HG02610 (cell line): Measurements from ENCODE around the gene DBX2.
"Not testable (repeated sequence)": the region's sequence is repeated elsewhere in the genome, so short reads cannot be mapped to it uniquely, and the experiment has no call there.

Source experiments
- ATAC-seq: cut with Tn5 transposase; IDR thresholded peaks from one replicate; pipeline ENCODE4 v1.9.1; 2021; ENCODE audit warnings: mild to moderate bottlenecking, moderate library complexity; ENCODE audit not compliant: unreplicated experiment

The DBX2 gene

GRCh38 chr12:45012749-45013148 lies 38.1 kb downstream of the DBX2 start:
- ATAC-seq = no peak

- ATAC-seq = no peak
Observed at GRCh38 chr12:45010059-45010458, 40.8 kb downstream of the DBX2 start.

DNA sequence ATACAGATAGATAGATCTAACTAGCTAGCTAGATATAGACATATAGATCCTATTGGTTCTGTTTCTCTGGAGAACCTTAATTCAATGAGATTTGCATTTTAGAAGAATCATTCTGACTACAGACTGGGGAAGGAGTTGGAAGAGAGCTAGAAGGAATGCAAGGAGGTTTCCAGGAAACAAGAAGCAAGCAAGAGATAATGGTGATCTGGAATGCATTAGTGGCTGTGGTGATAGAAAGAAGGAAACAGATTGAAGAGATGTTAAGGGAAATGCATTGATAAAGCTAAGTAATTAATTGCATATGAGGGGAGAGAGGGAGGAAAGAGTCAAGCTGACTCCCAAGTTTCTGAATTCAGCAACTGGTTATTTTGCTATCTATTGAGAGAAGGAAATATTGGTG lies 42.7 kb downstream of the DBX2 start:
- no peak for ATAC-seq

DNA sequence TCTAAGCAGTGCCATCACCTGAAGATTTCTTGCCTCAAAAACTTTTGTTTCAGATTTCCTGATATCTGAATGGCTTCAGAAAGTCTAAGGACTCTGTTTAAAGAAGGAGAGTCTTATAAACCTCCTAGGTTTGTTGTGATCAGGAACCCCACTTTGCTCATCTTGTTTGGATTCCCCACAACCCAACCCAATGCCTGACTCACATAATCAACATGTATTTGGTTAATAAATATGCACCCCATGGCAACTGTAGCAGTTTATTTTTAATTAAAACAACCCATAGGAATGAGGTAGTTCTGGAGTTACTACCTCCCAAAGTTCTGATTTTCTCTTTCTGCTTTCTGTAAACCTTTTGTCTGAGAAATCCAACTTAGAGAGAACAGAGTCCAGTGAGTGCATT lies 51.5 kb downstream of the DBX2 start:
- ATAC-seq = no peak

DNA sequence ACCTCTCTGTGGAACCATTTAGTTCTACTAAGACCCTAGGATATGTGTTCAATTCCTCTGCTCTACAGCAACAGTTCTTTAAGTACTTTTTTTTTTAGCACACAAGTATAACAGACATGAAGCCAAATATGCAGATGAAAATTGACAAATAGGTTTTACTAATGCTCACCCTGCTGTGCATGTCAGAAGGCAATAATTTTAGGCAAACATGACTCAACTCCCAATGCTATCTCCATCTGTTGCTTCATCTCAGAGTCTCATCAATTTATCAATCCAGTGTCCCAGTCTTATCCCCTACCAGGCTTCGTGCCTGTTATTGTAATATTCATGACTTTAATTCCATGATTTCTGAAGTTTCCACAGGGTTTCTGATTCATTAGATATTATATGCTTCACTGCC lies 57.7 kb downstream of the DBX2 start:
- no peak for ATAC-seq

GRCh38 chr12:44984863-44985262 lies 66.0 kb downstream of the DBX2 start:
- ATAC-seq = not testable (repeated sequence)

- ATAC-seq = no peak
Observed at GRCh38 chr12:44979918-44980317, 71.0 kb downstream of the DBX2 start.

DNA sequence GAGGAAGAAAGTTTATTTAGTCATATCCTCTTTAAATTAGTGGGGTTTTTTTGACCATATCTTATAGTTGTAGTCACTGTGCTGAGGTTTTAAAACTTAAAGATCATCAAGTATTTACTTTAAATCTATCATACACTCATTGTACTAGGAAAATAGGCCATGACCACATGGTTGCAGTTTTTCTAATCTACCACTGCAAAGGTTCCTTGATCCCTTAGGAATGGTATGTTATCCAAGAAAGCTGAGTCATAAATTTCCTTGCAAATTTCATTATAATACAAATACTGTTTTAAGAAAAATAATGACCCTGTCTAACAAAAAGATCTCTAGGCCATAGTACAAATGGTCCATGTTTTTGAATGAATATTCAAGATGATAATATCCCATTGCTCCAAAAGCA lies 74.7 kb downstream of the DBX2 start:
- ATAC-seq = no peak

DNA sequence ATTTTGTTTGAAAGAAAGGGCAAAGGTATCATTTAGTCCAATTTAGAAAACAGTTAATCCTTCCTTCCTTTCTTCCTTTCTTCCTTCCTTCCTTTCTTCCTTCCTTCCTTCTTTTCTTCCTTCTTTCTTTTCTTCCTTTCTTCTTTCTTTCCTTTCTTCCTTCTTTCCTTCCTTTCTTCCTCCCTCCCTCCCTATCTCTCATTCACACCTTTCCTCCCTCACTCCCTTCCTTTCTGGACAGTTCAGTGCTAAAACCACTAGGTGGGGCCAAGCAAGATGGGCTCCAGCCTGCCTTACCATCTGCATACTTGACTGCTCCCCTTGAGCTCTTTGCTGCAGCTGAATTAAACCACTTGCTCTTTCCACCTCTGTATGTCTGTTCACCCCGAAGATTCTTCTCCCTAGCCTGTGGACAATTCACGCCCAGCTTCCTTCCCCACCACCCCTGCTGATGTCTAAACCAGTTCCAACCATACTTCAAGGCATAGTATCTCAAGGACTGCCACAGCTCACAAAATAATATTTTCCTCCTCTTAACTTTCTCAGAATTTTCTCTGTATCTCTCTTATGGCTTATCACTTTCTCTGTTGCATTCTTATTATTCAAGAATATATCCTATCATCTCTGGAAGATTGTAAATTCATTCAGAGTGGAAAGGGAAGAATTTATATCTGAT lies 78.0 kb downstream of the DBX2 start:
- no peak for ATAC-seq

- ATAC-seq = no peak
Observed at GRCh38 chr12:44968965-44969364, 81.9 kb downstream of the DBX2 start.
